DOHH2 (cell line): ENCODE measurements around the gene CA9.

Experiments
- CTCF ChIP-seq: fragments of 200-600 bp; sonication (generic); IDR thresholded peaks from one replicate; pipeline ENCODE4 v1.5.1; 2014; ENCODE audit warnings: antibody characterized with exemption, mild to moderate bottlenecking, low read depth, low read length; ENCODE audit not compliant: poor library complexity, severe bottlenecking
- EZH2phosphoT487 ChIP-seq: fragments of 200-600 bp; sonication (generic); IDR thresholded peaks from 2 replicates; pipeline ENCODE4 v1.6.1; 2017; ENCODE audit warnings: borderline replicate concordance, mild to moderate bottlenecking, antibody characterized with exemption, low read length, moderate library complexity, mixed read lengths

GRCh38 chr9:35675204-35675603 is 1.5 kb downstream of the CA9 start:
- TF ChIP-seq CTCF: no peak
- no peak for TF ChIP-seq EZH2phosphoT487
